NCI-H1436 treated with DMSO at 0.1 percent for 48 hours (cell line): Measurements from ENCODE around the gene FAM180A.
"Not testable (repeated sequence)": the region's sequence is repeated elsewhere in the genome, so short reads cannot be mapped to it uniquely, and the experiment has no call there.

Experiments
- DNase-seq: peaks from one replicate; lab custom pipeline; 2025; lab: John Stamatoyannopoulos, UW

FAM180A gene

DNA sequence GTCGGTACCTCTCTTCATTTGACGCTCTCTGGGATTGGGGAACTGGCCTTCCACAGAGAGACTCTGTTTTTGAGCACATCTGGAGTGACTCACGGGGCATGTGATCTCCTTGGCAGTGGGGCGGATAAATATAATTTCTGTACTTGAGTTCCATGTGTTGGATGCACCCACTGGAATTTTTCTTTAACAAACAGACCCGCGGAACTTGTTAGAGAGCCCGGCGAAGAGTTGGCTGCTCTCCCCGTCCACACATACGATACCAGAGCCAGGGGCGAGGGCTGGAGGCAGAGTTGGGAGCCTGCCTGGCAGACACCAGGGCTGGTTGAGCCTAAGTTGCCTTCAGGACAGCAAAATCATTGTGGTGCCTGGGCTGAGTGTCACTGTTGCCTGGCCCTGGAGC lies at the start of gene FAM180A:
FAM180A (minus strand) TSS at position 44 of the 400 bp plus-strand sequence. CDS start 233 bp downstream, outside the sequence.
- no peak for DNase-seq

DNA sequence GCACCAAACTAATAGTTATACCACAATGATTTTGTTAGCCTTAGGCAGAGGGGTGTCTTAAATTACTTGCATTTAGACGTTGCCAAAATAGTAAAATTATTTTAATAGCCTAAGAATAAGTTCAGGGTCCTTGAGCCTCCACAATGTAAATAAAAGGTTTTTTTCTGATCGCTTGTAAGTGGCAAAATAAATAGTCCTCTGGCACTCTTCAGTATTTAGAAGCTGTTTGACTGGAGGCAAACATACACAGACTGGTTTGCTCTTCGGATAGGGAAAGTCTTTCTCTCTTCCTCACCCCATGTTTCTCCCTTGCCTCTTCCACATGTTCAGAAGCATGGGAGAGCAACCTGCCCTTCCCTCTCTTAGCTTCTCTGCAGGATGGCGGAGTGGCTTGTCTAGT lies 49.5 kb upstream of the FAM180A start:
- DNase-seq, result no peak

DNA sequence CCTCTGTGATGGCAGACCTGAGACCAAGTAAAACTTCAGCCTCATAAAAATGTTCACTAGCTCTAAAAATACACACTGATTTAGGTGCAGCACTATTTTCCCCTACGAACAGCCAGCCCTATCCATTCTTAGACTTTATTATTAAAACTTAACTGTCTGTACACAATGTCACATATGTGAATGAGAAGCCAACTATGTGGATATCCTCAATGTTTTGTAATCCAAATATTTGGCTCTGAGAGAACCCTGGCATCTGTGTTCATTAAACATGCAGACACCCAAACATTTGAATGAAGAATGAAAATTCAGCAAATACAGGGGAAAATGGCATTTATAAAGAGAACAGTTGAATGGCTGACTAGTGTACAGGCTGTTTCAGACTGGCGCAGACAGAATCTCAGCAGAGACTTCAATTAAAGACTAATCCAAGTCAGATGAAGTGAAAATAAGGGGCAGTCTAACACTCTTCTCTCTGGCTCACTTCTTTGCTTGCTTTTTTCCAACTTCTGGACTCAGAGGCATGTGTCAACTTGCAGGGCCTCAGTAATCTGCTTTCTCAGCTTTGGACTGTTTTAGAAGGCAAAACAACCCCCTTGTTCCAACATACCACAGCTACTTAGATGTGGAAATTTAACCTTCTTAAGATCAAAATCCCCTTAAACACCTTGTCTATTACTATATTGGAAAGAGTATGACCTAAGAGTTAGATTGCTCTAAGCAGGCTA lies 47.4 kb upstream of the FAM180A start:
- no peak for DNase-seq

DNA sequence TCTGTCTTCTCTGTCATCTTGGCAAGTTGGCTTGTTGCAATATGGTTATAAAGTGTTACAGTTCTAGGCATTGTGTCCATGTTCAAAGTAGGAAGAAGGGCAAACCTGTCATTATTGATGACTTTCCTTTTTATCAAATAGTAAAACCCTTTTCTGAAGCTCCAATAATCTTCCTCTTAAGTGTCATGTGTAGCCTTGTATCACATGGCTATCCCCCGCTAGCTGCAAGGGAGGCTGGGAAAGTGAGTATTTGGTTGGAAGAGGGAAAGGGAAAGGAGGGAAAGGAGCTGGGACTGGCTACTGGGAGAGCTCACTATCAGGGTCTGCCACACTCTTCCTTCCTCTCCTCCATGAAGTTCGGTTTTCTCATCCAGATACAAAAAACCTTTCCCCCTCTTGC lies 45.2 kb upstream of the FAM180A start:
- no peak for DNase-seq

DNA sequence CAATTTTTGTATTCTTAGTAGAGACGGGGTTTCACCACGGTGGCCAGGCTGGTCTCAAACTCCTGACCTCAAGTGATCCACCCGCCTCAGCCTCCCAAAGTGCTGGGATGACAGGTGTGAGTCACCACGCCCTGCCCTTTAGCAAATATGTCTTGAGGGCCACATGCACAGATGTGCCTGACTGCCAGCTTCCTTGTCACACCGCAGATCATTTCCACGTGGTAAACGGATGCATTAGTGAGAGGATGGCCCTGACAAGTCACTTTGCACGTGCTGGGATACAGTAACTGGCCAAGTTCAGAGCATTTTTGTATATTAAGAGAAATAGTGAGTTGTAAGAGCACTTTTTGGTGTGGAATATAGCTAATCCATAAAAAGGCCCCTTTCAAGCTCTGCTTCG lies 44.3 kb upstream of the FAM180A start:
- no peak for DNase-seq

DNA sequence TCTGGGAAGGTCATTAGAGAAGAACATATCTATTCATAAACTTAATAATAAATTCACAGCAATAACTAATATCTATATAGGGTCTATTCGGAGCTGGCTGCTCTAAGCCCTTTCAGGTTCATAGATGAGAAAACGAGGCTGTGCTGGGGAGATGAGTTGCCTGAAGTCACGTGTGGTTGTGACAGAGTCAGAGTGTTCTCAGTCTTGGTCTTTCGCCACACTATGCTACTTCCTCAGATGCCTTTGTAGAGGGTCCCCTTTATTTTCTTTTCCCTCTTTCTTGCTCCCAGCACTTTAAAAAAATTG lies 43.7 kb upstream of the FAM180A start:
- no peak for DNase-seq

DNA sequence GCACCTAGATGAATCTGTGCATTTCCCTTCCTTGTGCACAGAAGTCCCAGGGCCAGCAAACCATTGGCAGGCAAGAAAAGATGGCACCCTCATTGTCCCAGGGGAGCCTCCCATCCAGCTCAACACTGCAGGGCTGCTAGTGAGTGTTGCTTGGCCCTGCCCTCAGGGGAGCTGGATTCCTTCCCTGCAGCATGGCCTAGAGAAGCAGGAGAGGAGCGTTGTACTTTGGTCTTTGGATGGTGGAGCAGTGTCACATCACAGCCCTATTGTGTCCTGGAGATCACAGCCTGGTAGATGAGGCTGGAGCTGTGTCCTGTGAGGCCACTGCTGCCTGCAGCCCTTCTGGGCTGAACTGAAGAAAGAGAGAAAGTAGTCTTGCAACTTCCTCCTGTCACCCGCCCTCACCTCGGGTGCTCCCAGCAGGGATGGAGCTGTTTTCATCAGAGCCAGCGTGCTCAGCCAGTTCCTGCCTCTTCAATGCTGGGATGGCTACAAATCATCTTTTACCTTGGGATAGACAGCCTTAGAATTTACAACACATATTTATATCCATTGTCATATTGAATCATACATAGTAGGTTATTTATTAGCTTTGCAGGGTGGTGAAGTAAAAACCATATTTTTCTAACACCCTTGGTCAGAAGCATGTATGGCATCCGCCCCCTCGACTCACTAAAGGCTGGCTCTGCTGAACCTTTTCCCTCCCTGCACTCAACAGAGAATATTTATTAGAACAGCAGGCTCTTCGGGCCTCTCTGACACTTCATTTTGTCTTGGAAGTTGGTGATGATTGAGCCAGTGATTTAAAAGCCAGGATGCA lies 43.1 kb upstream of the FAM180A start:
- no peak for DNase-seq

DNA sequence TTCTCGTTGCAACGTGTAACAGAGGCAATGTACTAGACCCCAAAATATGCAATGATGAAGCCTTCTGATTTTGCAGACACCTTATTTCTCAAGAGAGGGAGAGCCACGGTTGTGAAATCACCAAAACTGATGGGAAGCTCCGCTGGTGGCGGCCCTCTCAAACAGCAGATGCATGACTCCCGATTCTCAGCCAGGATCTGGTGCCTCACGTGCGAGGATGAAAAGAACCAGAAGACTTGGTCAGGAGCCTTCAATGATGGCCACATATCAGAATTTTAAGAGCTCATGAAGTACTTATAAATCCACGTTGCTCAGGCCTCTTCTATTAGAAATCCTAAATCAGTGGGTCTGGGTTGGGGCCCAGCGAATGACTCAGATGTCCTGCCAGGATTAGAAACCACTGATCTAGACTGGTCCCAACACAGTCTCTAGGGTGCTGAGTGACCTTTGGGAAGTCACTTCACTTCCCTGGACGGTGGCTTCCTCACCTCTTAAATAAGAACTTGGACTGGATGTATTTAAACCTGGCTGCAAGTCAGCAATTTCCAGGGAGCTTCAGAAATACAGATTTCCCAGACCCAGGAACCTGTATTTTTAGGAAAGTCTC lies 41.9 kb upstream of the FAM180A start:
- no peak for DNase-seq

DNA sequence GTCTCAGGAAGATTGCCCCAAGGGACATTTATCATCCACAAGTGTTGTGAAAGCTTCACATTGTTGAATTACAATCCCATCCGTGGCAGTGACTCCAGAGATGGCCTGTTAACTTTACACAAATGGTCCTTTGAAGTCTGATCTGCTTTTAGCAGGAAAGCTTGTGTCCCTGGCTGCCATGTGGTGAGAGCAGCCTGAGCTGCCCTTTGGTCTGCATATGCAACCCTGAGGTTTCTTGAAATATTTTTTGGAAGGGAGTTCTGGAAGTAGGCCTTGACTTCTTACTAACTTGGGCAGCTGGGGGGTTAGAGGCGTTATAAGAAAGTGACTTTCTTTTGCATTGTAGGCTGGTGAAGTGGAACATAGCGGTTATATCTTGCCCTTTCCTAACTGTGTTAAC lies 41.3 kb upstream of the FAM180A start:
- DNase-seq, result no peak

DNA sequence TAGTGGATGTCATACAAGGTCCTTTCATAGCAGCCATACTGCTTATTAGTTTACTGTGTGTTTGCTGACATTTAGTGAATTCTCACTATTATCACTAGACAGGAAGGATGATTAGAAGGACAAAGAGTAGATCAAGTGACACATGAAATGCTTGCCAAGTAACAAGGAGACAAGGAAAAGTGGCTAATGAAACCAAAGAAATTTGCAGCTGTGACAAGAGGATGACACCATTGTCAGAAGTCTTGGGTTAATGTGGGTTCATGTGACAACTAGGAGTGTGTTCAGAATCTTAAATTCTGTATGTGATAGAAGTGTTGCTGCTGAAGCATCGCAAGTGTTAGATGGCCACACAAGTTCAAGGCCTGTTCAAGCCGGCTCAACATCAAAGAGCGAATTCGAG lies 40.8 kb upstream of the FAM180A start:
- DNase-seq, result no peak

DNA sequence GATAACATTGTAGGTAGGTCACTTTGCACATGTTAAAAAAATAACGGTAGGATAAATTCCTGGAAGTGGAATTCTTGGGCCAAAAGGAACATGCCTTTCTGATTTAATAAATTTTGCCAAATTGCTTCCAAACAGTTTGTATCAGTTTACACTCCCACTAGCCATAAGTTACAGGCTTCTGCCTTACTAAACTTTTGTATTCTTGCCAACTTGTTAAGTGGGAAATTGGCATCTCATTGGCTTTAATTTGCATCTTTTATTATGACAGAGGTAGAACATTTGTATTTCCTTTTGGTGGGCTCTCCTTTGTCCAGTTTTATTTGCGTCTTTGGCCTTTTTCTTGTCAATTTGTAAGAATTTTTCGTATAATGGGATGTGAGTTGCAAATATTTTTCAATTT lies 38.3 kb upstream of the FAM180A start:
- DNase-seq, result no peak

DNA sequence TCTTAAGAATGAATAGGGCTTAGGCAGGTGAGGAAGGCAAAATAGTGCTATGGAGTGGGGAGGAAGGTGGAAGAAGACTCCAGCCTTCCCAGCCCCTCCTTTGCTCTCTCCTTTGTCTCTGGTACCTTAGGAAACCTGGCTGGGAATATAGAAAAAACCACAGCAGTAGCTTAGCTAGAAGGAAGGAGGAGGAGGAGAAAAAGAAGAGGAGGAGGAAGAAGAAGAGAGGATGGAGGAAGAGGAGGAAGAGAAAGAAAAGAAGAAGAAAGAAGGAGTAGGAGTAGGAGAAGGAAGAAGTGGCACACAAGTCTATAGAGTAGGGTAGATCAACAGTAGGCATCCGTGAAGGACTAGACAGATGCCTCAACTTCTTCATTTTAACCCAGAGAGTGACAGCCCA lies 36.5 kb upstream of the FAM180A start:
- no peak for DNase-seq

DNA sequence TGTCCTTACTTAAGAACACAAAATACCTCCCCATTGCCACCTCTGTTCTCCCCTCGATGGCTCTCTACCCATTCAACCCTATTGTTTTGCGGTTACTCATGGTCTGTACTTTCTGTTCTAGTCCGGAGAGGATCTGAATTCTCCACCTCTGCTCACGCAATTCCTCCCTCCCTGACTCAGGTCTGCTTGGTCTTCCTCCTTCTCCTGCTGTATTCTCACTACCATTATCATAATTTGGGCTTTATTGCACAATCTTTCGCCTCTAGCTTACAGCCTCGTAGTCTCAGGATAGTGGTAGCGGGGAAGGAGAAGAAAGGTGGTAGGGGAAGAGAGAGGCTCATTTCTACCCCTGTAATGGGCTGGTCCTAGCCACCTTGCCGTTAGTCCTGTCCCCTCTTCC lies 35.4 kb upstream of the FAM180A start:
- no peak for DNase-seq

DNA sequence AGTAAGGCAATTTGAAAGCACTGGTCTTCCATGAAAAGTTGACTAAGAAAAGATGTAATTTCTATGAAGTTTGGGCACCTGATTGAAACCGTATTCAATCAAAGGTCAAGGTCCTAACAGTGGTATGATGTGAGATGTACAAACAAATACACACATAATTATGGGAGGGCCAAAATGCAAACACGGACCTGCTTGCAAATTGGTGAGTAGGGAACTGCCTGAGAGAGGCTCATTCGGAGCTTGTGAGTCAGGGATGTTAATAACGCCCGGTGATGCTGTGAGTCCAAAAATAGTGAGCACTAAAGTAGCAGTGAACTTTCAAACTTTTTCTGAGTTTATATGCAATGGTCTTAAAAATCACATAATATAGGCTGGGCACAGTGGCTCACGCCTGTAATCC lies 34.2 kb upstream of the FAM180A start:
- DNase-seq, result no peak

DNA sequence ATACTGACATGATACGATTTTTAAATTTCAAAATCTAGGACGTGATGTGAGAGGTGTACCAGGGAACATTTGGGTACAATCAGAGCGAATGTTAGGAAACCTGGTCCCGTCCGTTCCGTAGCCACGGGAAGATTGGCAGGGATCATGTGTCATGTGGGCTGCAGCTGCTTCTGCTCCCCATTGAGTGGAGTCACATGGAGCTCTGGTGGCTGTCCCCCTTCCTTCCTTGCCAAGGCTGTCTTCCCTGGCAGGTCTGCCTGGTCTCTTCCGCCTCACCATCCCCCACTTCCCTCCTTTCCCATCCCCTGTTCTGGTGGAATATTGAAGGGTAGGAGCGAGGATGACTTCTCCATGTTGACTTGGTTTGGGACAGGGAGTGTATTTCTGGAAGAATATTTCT lies 33.8 kb upstream of the FAM180A start:
- DNase-seq, result no peak

DNA sequence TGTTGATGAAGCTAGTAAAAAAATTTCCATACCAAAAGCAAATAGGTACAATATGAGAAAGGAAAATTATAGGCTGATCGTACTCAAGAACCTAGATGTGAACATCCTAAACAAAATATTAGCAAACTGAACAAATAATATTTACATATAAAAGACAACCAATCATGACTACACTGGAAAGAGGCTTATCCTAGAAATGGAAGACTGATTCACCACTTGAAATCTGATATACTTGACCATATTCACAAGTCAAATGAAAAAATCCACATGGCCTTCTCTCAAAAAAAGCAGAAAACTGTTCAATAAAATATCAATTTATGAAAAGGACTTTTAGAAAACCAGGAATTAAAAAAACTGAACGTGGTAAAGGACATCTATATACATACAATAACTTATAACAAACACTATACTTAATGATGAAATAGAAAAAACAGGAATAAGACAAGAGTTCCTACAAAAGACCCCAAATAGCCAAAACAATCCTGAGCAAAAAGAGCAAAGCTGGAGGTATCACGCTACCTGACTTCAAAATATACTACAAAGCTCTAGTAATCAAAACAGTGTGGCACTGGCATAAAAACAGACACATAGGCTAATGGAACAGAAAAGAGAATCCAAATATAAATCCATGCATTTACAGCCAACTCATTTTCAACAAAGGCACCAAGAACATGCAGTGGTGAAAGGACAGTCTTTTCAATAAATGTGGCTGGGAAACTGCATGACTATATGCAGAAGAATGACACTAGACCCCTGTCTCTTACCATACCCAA lies 29.2 kb upstream of the FAM180A start:
- no peak for DNase-seq

DNA sequence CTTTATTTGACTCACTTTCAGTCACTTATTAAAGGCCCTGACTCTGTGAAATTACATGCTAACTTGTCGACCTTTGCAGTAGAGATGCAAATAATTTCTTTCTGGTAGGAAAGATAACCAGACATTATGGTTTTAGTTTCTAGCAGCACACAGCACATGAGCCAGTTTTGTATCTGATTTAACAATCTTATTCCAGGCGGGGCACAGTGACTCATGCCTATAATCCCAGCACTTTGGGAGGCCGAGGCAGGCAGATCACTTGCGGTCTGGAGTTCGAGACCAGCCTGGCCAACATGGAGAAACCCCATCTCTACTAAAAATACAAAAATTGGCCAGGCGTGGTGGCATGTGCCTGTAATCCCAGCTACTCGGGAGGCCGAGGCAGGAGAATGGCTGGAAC lies 27.3 kb upstream of the FAM180A start:
- not testable (repeated sequence) for DNase-seq

DNA sequence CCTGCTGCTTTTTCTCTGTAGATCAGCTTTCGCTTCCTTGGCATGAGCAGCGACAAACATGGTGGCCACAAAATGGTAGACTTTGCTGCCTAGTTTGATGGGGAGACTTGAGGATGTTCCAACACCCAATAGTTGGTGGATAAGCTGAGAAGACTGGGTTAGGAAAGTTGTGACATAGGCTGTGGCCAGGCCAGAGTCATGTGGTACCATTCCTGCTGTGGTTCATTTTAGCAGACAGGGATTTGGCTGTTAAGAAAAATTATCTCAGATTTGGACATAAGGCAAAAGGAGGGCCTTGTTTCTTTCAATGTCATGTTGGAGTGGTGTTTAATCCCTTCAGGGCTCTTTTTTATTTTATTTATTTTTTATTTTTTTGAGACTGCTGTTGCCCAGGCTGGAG lies 26.6 kb upstream of the FAM180A start:
- no peak for DNase-seq

DNA sequence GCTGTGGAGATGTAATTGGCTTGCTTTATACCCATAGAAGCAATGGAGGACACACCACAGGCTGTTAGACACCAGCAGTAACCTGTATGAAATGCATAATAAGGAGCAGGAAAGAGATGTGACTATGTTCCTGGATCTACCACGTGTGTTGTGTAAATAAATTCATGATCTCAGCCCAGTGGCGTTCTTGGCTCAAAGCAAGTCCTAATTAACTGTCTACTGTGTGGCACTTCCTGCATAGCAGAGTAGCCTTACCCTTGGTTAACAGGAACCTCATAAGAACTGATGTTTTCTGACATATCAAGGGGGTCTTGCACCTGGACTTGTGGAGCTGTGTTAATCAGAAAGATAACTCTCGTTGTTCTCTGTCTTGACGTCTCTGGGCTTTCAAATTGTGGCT lies 25.7 kb upstream of the FAM180A start:
- DNase-seq, result peak; percentile 57

DNA sequence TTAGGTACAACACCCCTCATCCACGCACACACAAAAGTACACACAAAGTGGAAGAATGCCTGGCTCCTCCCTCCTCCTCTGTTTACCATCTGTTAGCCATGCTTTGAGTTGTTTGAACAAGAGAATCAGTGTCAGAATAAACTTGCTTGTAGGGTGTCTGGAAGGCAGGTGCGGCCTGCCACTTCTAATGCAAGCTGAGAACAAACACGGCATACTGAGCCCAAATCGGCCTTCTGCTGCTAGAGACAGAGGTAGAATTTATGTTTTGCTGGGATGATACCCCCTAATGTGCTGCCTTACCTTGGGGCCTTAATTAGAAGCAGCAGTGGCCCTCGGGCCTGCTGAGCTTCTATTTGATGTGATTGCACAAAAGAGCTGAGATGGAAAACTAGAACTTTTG lies 24.9 kb upstream of the FAM180A start:
- peak; percentile 31 for DNase-seq

DNA sequence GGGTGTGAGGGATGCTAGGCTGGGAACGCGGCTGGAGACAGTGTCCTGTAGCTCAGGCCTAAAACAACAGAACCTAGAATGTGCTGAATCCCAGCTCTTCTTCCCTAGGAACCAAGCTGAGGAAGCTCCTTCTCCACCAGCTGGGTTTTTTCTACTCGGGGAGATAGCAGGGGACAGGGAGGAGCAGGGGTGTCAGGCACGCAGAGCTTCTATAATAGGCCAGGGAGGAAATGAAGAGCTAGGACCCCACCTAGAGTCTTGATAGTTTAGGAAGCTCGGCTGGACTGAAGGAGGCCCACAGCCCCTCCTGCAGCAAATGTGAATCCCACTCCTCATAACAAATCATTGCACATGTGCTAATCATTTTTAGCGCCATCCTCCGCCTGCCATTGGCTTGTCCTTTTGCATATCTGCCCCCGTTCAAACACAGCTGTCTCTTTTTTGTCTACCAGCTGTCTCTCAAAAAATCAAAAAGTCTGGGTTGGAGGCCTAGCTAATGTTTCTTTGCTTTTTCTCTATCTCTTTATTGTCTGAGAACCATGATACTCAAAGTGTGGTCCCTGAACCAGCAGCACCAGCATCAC lies 24.1 kb upstream of the FAM180A start:
- no peak for DNase-seq

DNA sequence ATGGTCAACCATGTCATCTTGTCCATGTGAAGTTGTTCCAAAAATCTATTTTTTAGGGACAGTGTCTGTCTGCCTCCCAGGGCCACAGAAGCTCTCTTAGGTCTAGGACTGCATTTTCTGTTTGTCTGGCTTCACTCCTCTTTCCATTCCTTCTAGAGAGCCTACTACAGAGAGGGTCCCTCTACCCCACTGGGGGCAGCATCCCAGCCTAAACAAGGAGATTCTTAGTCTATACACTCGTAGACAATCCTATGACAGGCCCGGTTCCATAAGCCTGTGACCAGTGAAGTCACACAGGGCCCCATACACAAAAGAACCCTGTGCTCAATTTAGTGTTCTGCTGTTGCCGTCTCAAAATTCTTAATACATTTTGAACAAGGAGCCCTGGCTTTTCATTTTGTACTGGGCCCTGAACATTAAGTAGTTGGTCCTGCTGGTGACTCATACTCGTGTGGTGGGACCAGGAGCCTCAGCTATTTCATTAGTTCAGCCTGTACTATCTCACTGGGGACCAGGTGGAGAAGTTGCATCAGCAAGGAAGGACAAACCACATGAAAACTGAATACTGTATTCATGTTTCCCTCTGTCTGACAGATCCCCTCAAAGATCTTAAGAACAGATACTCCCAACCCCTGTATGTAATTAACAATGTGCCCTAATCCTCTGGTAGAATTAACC lies 23.5 kb upstream of the FAM180A start:
- DNase-seq, result no peak
